ENCODE data around the gene RASSF6.
"Not testable (repeated sequence)": the region's sequence is repeated elsewhere in the genome, so short reads cannot be mapped to it uniquely, and the experiment has no call there.

DNA sequence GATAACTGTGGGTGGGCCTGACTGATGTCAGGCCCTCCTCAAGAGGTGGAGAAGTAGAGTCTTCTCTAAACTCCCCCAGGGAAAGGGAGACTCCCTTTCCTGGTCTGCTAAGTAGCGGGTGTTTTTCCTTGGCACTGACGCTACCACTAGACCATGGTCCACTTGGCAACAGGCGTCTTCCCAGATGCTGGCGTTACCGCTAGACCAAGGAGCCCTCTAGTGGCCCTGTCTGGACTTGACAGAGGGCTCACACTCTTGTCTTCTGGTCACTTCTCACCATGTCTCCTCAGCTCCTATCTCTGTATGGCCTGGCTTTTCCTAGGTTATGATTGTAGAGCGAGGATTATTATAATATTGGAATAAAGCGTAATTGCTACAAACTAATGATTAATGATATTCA lies 45.7 kb upstream of the RASSF6 start:
- TF ChIP-seq POLR2AphosphoS5, CTCF (IDR thresholded peaks at IDR 0.05): not testable (repeated sequence)
